ENCODE results near the gene ABCC10.
"Not testable (repeated sequence)": the region's sequence is repeated elsewhere in the genome, so short reads cannot be mapped to it uniquely, and the experiment has no call there.

The ABCC10 gene

GRCh38 chr6:43413002-43413401 is 14.3 kb upstream of the ABCC10 start:
- DNase-seq, result no peak

- DNase-seq, result not testable (repeated sequence)
Measured at GRCh38 chr6:43415275-43415674, 12.1 kb upstream of the ABCC10 start.

- DNase-seq, result no peak
Measured at GRCh38 chr6:43416935-43417334, 10.4 kb upstream of the ABCC10 start.

- no peak for DNase-seq
Measured at GRCh38 chr6:43420012-43420709, 7.2 kb upstream of the ABCC10 start.

GRCh38 chr6:43421831-43422230 is 5.5 kb upstream of the ABCC10 start:
- DNase-seq, result no peak

GRCh38 chr6:43425083-43425482 is 2.3 kb upstream of the ABCC10 start:
- not testable (repeated sequence) for DNase-seq

- DNase-seq, result no peak
Measured at GRCh38 chr6:43426928-43427405, 374 bp upstream of the ABCC10 start.

GRCh38 chr6:43428112-43428570 is 800 bp downstream of the ABCC10 start:
- no peak for DNase-seq

- DNase-seq, result no peak
Measured at GRCh38 chr6:43428874-43429273, 1.5 kb downstream of the ABCC10 start.

- DNase-seq, result no peak
Measured at GRCh38 chr6:43432009-43432945, 4.9 kb downstream of the ABCC10 start.

GRCh38 chr6:43433148-43433547 is 5.8 kb downstream of the ABCC10 start:
- no peak for DNase-seq

GRCh38 chr6:43434001-43434840 is 6.9 kb downstream of the ABCC10 start:
- DNase-seq, result no peak

- no peak for DNase-seq
Measured at GRCh38 chr6:43434943-43435342, 7.6 kb downstream of the ABCC10 start.

GRCh38 chr6:43435682-43436437 is 8.5 kb downstream of the ABCC10 start:
- DNase-seq, result no peak

- no peak for DNase-seq
Measured at GRCh38 chr6:43436577-43437282, 9.4 kb downstream of the ABCC10 start.

GRCh38 chr6:43437700-43438099 is 10.4 kb downstream of the ABCC10 start:
- DNase-seq, result no peak

GRCh38 chr6:43442935-43443334 is 15.6 kb downstream of the ABCC10 start:
- no peak for DNase-seq

GRCh38 chr6:43444036-43444435 is 16.7 kb downstream of the ABCC10 start:
- DNase-seq, result no peak

GRCh38 chr6:43444582-43444981 is 17.2 kb downstream of the ABCC10 start:
- no peak for DNase-seq

- no peak for DNase-seq
Measured at GRCh38 chr6:43445576-43445975, 18.2 kb downstream of the ABCC10 start.

- no peak for DNase-seq
Measured at GRCh38 chr6:43447604-43448003, 20.3 kb downstream of the ABCC10 start.
